H1 (cell line): ENCODE data around the gene FNDC7. TPM values are rescaled to one million over a fixed set of nuclear protein-coding genes. Genes with fewer than 3 reads are reported as not detected.

Source experiments
- CTCF ChIA-PET: fragments of 300-600 bp; sonication (Branson Sonifier 250); formaldehyde crosslinking; loops from one replicate; lab custom pipeline; 2021; ENCODE audit not compliant: partially characterized antibody; lab: Charles Lee
- POLR2A ChIA-PET: fragments of 300-600 bp; sonication (Branson Sonifier 250); formaldehyde crosslinking; loops from one replicate; lab custom pipeline; 2021; ENCODE audit warnings: inconsistent platforms; ENCODE audit not compliant: partially characterized antibody; lab: Charles Lee
- DNase-seq, 2 experiments: peaks; one replicate each; pipeline versions ENCODE4 v3.0.0 to v3.0.0-alpha.2; 2010 to 2022; ENCODE audit warnings: low spot score in 2 of 2, low read depth in 1 of 2, mixed read lengths in 1 of 2
- FAIRE-seq: peaks from 2 replicates; lab custom pipeline; 2011; peaks lifted over from hg19 to GRCh38; lab: Jason Lieb, UNC
- H2AFZ ChIP-seq: 2 replicates; pipeline ENCODE4 v1.8.1; 2012; ENCODE audit warnings: low read length, inconsistent platforms
- H2AK5ac ChIP-seq: 2 replicates; pipeline ENCODE4 v1.6.1; 2013; ENCODE audit warnings: low read depth, low read length
- H2BK120ac ChIP-seq: replicated peaks from 2 replicates; pipeline ENCODE3; 2013; ENCODE audit warnings: low read depth, low read length, inconsistent platforms
- H2BK12ac ChIP-seq: 2 replicates; pipeline ENCODE4 v1.6.1; 2013; ENCODE audit warnings: low read depth, low read length
- H2BK15ac ChIP-seq: 2 replicates; pipeline ENCODE4 v1.6.1; 2013; ENCODE audit warnings: low read length
- H2BK20ac ChIP-seq: 2 replicates; pipeline ENCODE4 v1.6.1; 2013; ENCODE audit warnings: low read length
- H2BK5ac ChIP-seq: 2 replicates; pipeline ENCODE4 v1.6.1; 2013; ENCODE audit warnings: low read depth, low read length
- H3K14ac ChIP-seq: 2 replicates; pipeline ENCODE4 v1.6.1; 2013; ENCODE audit warnings: inconsistent platforms; ENCODE audit not compliant: insufficient read length
- H3K18ac ChIP-seq: 2 replicates; pipeline ENCODE4 v1.6.1; 2013; ENCODE audit warnings: low read length; ENCODE audit errors: extremely low read depth
- H3K23ac ChIP-seq: 2 replicates; pipeline ENCODE4 v1.6.1; 2013; ENCODE audit warnings: inconsistent platforms; ENCODE audit not compliant: insufficient read length
- H3K23me2 ChIP-seq: 2 replicates; pipeline ENCODE4 v1.6.1; 2013; ENCODE audit warnings: low read depth, low read length
- H3K27ac ChIP-seq: 2 replicates; pipeline ENCODE4 v1.6.1; 2011; ENCODE audit warnings: low read depth, low read length, inconsistent platforms
- H3K27me3 ChIP-seq, 4 experiments: replicated peaks in 1 of 4; 1 replicate in 1 of 4; 2 replicates in 3 of 4; pipeline versions ENCODE4 v1.6.1 to v1.8.1; 2011 to 2013; ENCODE audit warnings: low read length in 3 of 4, mild to moderate bottlenecking in 3 of 4, inconsistent platforms in 2 of 4, mixed read lengths in 2 of 4, moderate library complexity in 1 of 4; ENCODE audit not compliant: control insufficient read depth in 3 of 4, insufficient read depth in 3 of 4; ENCODE audit errors: extremely low read depth in 1 of 4
- H3K36me3 ChIP-seq, 4 experiments: 2 replicates each; pipeline versions ENCODE4 v1.6.1 to v1.8.1; 2011 to 2013; ENCODE audit warnings: mild to moderate bottlenecking in 4 of 4, low read length in 3 of 4, moderate library complexity in 2 of 4, control low read depth in 1 of 4, inconsistent platforms in 1 of 4; ENCODE audit not compliant: insufficient read depth in 4 of 4, control insufficient read depth in 2 of 4
- H3K4ac ChIP-seq: replicated peaks from 2 replicates; pipeline ENCODE3; 2013; ENCODE audit warnings: low read length, low read depth, mixed read lengths, inconsistent platforms; ENCODE audit not compliant: insufficient read length
- H3K4me1 ChIP-seq, 4 experiments: replicated peaks in 1 of 4; 1 replicate in 1 of 4; 2 replicates in 3 of 4; pipeline versions ENCODE4 v1.6.1 to v1.8.1; 2011 to 2013; ENCODE audit warnings: low read length in 3 of 4, inconsistent platforms in 2 of 4, mixed read lengths in 1 of 4; ENCODE audit not compliant: insufficient read depth in 4 of 4, control insufficient read depth in 3 of 4
- H3K4me2 ChIP-seq, 2 experiments: 2 replicates each; pipeline versions ENCODE4 v1.6.1 to v1.8.1; 2011 to 2013; ENCODE audit warnings: low read depth in 2 of 2, low read length in 2 of 2, control low read depth in 1 of 2, inconsistent platforms in 1 of 2, mild to moderate bottlenecking in 1 of 2; ENCODE audit not compliant: insufficient read depth in 1 of 2
- H3K4me3 ChIP-seq, 4 experiments: fragments of 200-600, 300-600 bp in 1 of 4; sonication (generic), shearing (Covaris generic), sonication (Bioruptor Twin) in 1 of 4; 2 replicates each; pipeline versions ENCODE4 v1.5.1 to v1.8.1; 2011 to 2016; ENCODE audit warnings: low read length in 4 of 4, low read depth in 3 of 4, control low read depth in 2 of 4, inconsistent platforms in 2 of 4, mild to moderate bottlenecking in 2 of 4, mixed read lengths in 1 of 4, moderate library complexity in 1 of 4; ENCODE audit not compliant: insufficient read depth in 2 of 4; ENCODE audit errors: extremely low read depth in 1 of 4
- H3K56ac ChIP-seq: replicated peaks from 2 replicates; pipeline ENCODE3; 2013; ENCODE audit warnings: low read depth, mild to moderate bottlenecking, mixed read lengths, low read length, inconsistent platforms; ENCODE audit not compliant: insufficient read length
- H3K79me1 ChIP-seq: 2 replicates; pipeline ENCODE4 v1.6.1; 2013; ENCODE audit warnings: low read depth, low read length, control low read depth
- H3K79me2 ChIP-seq, 2 experiments: 2 replicates each; pipeline versions ENCODE4 v1.6.1 to v1.8.1; 2012 to 2013; ENCODE audit warnings: low read length in 2 of 2, mild to moderate bottlenecking in 2 of 2, inconsistent platforms in 1 of 2; ENCODE audit not compliant: insufficient read depth in 2 of 2, control insufficient read depth in 1 of 2
- H3K9ac ChIP-seq, 4 experiments: replicated peaks in 1 of 4; 1 replicate in 1 of 4; 2 replicates in 3 of 4; pipeline versions ENCODE4 v1.6.1 to v1.8.1; 2011 to 2013; ENCODE audit warnings: low read depth in 3 of 4, low read length in 3 of 4, control low read depth in 2 of 4, mild to moderate bottlenecking in 2 of 4, moderate library complexity in 2 of 4, inconsistent platforms in 1 of 4; ENCODE audit errors: extremely low read depth in 1 of 4
- H3K9me3 ChIP-seq, 2 experiments: 2 replicates each; pipeline versions ENCODE4 v1.6.1 to v1.8.1; 2012 to 2013; ENCODE audit warnings: mild to moderate bottlenecking in 2 of 2, moderate library complexity in 2 of 2, control low read depth in 1 of 2, inconsistent platforms in 1 of 2, low read depth in 1 of 2, low read length in 1 of 2, mixed read lengths in 1 of 2; ENCODE audit not compliant: insufficient read depth in 2 of 2
- H4K20me1 ChIP-seq, 2 experiments: replicated peaks in 1 of 2; 2 replicates each; pipeline versions ENCODE3 to v1.8.1; 2011 to 2013; ENCODE audit warnings: inconsistent platforms in 2 of 2, low read length in 2 of 2, mild to moderate bottlenecking in 1 of 2; ENCODE audit not compliant: insufficient read depth in 2 of 2, control insufficient read depth in 1 of 2
- H4K5ac ChIP-seq: 2 replicates; pipeline ENCODE4 v1.6.1; 2013; ENCODE audit warnings: low read length, low read depth, mixed read lengths, inconsistent platforms; ENCODE audit not compliant: insufficient read length
- H4K8ac ChIP-seq: 2 replicates; pipeline ENCODE4 v1.8.0; 2013; ENCODE audit warnings: mild to moderate bottlenecking, moderate library complexity, low read length, inconsistent platforms; ENCODE audit not compliant: insufficient read depth; ENCODE audit errors: extremely low read depth
- H4K91ac ChIP-seq: replicated peaks from 2 replicates; pipeline ENCODE3; 2013; ENCODE audit warnings: low read length, mixed read lengths, inconsistent platforms; ENCODE audit not compliant: insufficient read length
- BCL11A ChIP-seq, 2 experiments: IDR thresholded peaks; one replicate each; pipeline ENCODE4 v1.6.1; 2011; ENCODE audit warnings: low read depth in 2 of 2, low read length in 2 of 2, mild to moderate bottlenecking in 2 of 2
- BRCA1 ChIP-seq: IDR thresholded peaks from 2 replicates; pipeline ENCODE4 v1.6.1; 2012; ENCODE audit warnings: low read depth, low read length, improper control_type of control experiment
- CREB1 ChIP-seq: IDR thresholded peaks from 2 replicates; pipeline ENCODE4 v1.6.1; 2012; ENCODE audit warnings: inconsistent platforms
- EGR1 ChIP-seq: IDR thresholded peaks from 2 replicates; pipeline ENCODE4 v1.6.1; 2011; ENCODE audit warnings: low read depth, low read length, borderline replicate concordance
- FOSL1 ChIP-seq: IDR thresholded peaks from 2 replicates; pipeline ENCODE4 v1.6.1; 2011; ENCODE audit warnings: mild to moderate bottlenecking, low read depth, low read length, moderate library complexity; ENCODE audit not compliant: insufficient read depth
- KDM4A ChIP-seq: IDR thresholded peaks from one replicate; pipeline ENCODE4 v1.7.1; 2012; ENCODE audit warnings: low read depth, mild to moderate bottlenecking, moderate library complexity, low read length, inconsistent platforms; ENCODE audit not compliant: severe bottlenecking
- POLR2AphosphoS5 ChIP-seq: IDR thresholded peaks from 2 replicates; pipeline ENCODE4 v1.6.1; 2011; ENCODE audit warnings: low read depth, low read length
- RFX5 ChIP-seq: IDR thresholded peaks from 2 replicates; pipeline ENCODE4 v1.6.1; 2011; ENCODE audit warnings: low read depth, low read length, improper control_type of control experiment, borderline replicate concordance
- TAF7 ChIP-seq: optimal IDR thresholded peaks from 2 replicates; pipeline ENCODE3; 2011; ENCODE audit warnings: low read depth, mild to moderate bottlenecking, inconsistent platforms, low read length, moderate library complexity, borderline replicate concordance
- USF2 ChIP-seq: IDR thresholded peaks from 2 replicates; pipeline ENCODE4 v1.6.1; 2011; ENCODE audit warnings: low read length, improper control_type of control experiment
- YY1 ChIP-seq: IDR thresholded peaks from 2 replicates; pipeline ENCODE4 v1.6.1; 2011; ENCODE audit warnings: low read depth, mild to moderate bottlenecking, low read length
- polyA plus RNA-seq, 7 experiments: library from polyadenylated mRNA; depleted of rRNA in 3 of 7; stranded (reverse) in 5 of 7; unstranded in 2 of 7; fragments of >200 nt in 5 of 7; fragments of 200-250 nt in 2 of 7; gene quantifications; 1 replicate in 5 of 7; 2 replicates in 1 of 7; 4 replicates in 1 of 7; pipeline versions ENCODE4 v1.2.1 to v1.2.3, GENCODE V29; 2011 to 2013; ENCODE audit warnings: missing spikeins in 2 of 7, mixed read lengths in 2 of 7
- total RNA-seq: library from RNA; stranded (reverse); fragmentation: NEBNext Ultra II Directional; extraction: Animal tissue kit (Norgen Biotek cat#: 25700); gene quantifications from 2 replicates; pipeline ENCODE4 v1.2.1, GENCODE V29; 2021
- TF ChIP-seq, protein P1 (sequence below): IDR thresholded peaks from 2 replicates; pipeline ENCODE4 v1.6.1; 2012; ENCODE audit warnings: inconsistent platforms

FNDC7 gene
- total and polyA plus RNA-seq, 2 of the 8 experiments (the other 6 are each of a cell fraction or from before 2014, with no cell fraction given) = 0.13 to 0.20 TPM

GRCh38 chr1:108758796-108759195, 46.1 kb downstream of the FNDC7 start:
- Histone ChIP-seq H2BK12ac (no peak overlapping the region), H2BK5ac (no peak overlapping the region), H2BK20ac (no peak overlapping the region), H3K4ac (no peak overlapping the region), H3K79me1 (no peaks in the 10 kb centered on the region), H2AFZ (no peak overlapping the region), H2AK5ac (no peak overlapping the region), H3K27ac (no peak overlapping the region), H3K4me2 (no peak overlapping the region), H3K23me2 (no peaks in the 10 kb centered on the region), H4K5ac (no peak overlapping the region), H4K20me1 (no peaks in the 10 kb centered on the region), H4K8ac (no peak overlapping the region), H3K36me3 (peaks cover 0 to 50% (median 3%) of the 10 kb centered on the region in 4 experiments; a peak in 4 of 8 replicates), H3K18ac (no peak overlapping the region), H3K56ac (no peak overlapping the region), H3K4me3 (no peak overlapping the region), H4K91ac (no peak overlapping the region), H3K14ac (no peak overlapping the region), H3K9me3 (no peaks in the 10 kb centered on the region), H3K9ac (no peak overlapping the region), H3K79me2 (no peaks in the 10 kb centered on the region), H2BK15ac (no peak overlapping the region), H3K27me3 (no peaks in the 10 kb centered on the region), H2BK120ac (no peak overlapping the region), H3K4me1 (no peaks in the 10 kb centered on the region), H3K23ac (no peak overlapping the region)
- DNase-seq (no peak), FAIRE-seq (no peak)
- CTCF ChIA-PET = interaction anchor here (0.7 kb wide), 1 partner anchor 81 kb away, joined by 3 read pairs; no protein-coding TSS in a partner anchor
- POLR2A ChIA-PET = no interaction called here
- no peak for TF ChIP-seq BCL11A (IDR thresholded peaks at IDR 0.05; ENCODE audit: low read depth in 2 of 2, low read length in 2 of 2)
- no peak for TF ChIP-seq FOSL1
- no peak for TF ChIP-seq POLR2AphosphoS5
- no peak for TF ChIP-seq TAF7
- no peak for TF ChIP-seq CREB1
- TF ChIP-seq, protein P1, sequence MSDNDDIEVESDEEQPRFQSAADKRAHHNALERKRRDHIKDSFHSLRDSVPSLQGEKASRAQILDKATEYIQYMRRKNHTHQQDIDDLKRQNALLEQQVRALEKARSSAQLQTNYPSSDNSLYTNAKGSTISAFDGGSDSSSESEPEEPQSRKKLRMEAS = no peak
- TF ChIP-seq KDM4A = no peak
- no peak for TF ChIP-seq USF2
- no peak for TF ChIP-seq RFX5
- TF ChIP-seq BRCA1 = no peak
- TF ChIP-seq YY1 = no peak
- no peak for TF ChIP-seq EGR1
